D721Med (cell line): ENCODE measurements around the gene ST14.

Experiments used
- DNase-seq: peaks from one replicate; pipeline ENCODE4 v3.0.0; 2011; ENCODE audit warnings: low spot score; ENCODE audit not compliant: insufficient read length
- FAIRE-seq: peaks from 2 replicates; lab custom pipeline; 2011; peaks lifted over from hg19 to GRCh38; lab: Jason Lieb, UNC
- TF ChIP-seq, protein P1 (sequence below): IDR thresholded peaks from 2 replicates; pipeline ENCODE4 v1.5.1; 2012; ENCODE audit warnings: mild to moderate bottlenecking, control low read depth; ENCODE audit not compliant: insufficient read depth; ENCODE audit errors: missing control alignments

The ST14 gene

DNA sequence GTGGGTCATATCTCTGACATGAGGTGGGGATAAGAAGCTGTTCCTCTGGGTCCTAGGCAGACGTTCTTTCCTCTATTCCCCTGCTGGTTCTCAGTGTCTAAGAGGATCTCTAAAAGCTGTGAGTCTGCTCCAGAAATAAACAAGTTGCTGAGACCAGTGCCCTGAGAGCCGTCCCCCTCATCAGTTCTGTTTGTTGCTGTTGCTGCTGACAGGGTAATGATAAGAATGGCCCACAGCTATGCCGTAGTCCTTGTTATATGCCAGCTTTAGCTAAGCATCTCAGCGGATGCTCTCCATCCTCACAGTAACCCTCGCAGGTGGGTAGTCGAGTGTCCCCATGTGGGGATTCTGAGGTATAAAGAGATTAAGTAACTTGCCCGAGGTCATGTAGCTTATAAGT lies 23.5 kb upstream of the ST14 start:
- FAIRE-seq: no peak
- TF ChIP-seq, protein P1, sequence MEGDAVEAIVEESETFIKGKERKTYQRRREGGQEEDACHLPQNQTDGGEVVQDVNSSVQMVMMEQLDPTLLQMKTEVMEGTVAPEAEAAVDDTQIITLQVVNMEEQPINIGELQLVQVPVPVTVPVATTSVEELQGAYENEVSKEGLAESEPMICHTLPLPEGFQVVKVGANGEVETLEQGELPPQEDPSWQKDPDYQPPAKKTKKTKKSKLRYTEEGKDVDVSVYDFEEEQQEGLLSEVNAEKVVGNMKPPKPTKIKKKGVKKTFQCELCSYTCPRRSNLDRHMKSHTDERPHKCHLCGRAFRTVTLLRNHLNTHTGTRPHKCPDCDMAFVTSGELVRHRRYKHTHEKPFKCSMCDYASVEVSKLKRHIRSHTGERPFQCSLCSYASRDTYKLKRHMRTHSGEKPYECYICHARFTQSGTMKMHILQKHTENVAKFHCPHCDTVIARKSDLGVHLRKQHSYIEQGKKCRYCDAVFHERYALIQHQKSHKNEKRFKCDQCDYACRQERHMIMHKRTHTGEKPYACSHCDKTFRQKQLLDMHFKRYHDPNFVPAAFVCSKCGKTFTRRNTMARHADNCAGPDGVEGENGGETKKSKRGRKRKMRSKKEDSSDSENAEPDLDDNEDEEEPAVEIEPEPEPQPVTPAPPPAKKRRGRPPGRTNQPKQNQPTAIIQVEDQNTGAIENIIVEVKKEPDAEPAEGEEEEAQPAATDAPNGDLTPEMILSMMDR: no peak
- no peak for DNase-seq

DNA sequence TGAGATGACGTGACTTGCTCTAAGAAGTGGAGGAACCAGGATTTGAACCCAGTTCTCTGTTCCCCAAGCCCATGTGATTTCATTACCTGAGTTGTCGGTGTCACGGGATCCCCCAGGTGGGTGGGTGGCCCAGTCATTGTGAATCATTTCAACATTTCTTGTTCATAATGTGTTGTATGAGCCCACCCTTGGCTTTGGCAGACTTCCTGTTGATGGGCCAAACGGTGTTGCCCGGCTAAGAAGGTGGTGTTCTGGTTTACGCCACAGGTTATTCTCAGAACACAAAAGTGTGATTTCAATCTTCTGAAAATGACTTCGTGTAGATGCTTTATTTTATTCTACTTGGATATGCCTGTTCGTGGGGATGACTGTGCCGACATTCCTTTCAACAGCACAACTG lies 21.6 kb upstream of the ST14 start:
- DNase-seq (no peak), FAIRE-seq (no peak)
- TF ChIP-seq, protein P1: no peak

DNA sequence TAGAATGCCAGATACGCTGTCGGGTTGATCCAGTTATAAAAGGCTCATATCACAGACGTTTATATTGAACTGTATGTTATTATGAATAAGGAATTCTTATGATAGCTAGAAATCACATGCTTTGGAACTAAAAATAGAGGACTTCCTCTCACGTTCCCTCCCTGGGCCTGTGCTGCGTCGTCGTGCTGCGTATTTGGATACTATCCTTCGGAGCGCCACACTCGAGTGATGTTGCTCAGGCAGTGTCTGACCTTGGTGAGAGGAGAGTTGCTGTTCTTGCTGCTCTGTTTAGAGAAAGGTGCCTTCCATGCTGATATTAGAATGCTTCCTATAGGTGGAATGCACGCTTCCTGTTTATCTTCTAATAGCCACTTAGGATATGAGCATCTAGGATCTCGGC lies 20.2 kb upstream of the ST14 start:
- DNase-seq (no peak), FAIRE-seq (no peak)
- TF ChIP-seq, protein P1: no peak

DNA sequence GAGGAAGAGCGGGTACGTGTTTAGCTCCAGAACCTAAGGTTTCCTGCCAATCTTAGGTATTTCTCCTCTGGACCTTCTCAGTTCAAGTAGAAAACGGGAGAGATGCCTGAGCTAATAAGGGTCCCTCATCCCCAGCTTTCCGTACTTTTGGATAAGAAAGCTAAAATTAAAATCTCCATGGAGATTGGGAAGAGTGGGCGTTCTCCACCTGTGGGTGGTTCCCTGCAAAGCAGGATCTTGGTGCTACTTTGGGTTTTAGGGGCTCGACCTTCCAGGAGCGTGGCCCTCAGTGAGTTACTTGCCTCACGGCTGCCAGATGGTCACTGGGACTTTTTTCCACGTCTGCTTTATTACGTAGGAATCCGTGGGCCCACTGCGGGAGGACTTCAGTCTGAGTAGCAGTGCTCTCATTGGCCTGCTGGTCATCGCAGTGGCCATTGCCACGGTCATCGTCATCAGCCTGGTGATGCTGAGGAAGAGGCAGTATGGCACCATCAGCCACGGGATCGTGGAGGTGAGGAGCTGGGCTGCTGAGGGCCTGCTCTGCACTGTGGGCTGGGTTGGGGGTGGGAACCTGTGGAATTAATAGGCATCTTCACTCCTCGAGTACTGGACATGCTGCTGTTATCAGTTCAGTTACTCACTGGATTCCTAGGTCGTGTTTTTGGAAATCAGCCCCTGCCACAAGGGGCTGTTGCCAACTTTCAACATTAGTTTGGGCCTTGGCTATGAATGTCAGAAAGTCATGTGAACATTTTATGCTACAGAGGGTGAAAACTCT lies 17.8 kb upstream of the ST14 start:
- FAIRE-seq (no peak), DNase-seq (no peak)
- TF ChIP-seq, protein P1: no peak

DNA sequence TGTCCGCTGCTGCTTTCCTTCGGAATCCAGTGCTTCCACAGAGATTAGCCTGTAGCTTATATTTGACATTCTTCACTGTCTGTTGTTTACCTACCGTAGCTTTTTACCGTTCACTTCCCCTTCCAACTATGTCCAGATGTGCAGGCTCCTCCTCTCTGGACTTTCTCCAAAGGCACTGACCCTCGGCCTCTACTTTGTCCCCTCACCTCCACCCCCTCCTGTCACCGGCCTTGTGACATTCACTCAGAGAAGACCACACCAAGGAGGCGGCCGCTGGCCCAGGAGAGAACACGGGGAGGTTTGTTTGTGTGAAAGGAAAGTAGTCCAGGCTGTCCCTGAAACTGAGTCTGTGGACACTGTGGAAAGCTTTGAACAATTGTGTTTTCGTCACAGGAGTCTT lies 15.4 kb upstream of the ST14 start:
- TF ChIP-seq, protein P1: no peak
- FAIRE-seq: no peak
- no peak for DNase-seq

DNA sequence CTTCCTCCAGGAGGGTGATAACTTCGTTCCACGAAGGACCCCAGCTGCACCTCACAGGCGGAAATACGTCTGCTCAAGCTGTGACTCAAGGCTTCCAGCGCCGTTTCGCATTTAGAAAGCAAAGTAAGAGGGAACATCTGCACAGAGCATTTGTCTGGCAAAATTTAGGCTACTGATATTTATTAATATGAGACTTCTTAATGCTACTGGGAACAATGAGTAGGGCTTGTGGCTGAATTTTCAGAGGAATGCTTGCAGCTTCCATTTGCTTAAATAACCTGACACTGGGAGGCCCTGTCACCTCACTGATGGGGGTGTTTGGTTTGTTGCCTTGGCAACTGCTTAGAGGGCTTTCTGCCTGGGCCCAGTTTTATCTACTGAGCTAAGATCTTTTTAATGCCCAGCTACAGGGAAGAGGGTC lies 14.7 kb upstream of the ST14 start:
- no peak for FAIRE-seq
- TF ChIP-seq, protein P1: no peak
- DNase-seq: no peak

DNA sequence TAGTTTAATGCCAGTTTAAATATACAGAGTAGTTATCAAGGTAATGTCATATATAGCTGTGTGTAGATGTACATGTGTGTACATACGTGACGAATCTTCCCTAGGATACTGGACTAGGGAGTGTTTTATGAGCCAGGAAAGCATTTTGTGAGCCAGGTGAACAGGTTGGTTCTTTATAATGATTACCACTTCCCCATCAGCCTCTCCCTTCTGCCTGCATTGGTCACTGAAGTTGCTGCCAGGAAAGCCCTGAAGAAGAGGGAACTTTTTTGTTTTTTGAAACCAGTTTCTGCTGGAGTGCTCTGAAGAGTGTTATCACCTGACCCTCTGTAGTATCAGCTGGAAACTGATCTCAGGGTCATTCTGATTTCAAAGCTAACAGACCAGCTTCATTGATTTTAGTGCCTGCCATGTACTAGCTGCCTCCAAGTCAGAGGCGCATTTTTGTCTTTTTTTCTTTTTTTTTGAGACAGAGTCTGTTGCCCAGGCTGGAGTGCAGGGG lies 14.2 kb upstream of the ST14 start:
- TF ChIP-seq, protein P1: no peak
- FAIRE-seq (no peak), DNase-seq (no peak)
